ENCODE data around the gene CHRM5. TPM values are rescaled to one million over a fixed set of nuclear protein-coding genes. Genes with fewer than 3 reads are reported as not detected.

Gene CHRM5
- total and polyA plus RNA-seq, 2 of the 8 experiments (the other 6 are each of a cell fraction or from before 2014, with no cell fraction given): not detected

DNA sequence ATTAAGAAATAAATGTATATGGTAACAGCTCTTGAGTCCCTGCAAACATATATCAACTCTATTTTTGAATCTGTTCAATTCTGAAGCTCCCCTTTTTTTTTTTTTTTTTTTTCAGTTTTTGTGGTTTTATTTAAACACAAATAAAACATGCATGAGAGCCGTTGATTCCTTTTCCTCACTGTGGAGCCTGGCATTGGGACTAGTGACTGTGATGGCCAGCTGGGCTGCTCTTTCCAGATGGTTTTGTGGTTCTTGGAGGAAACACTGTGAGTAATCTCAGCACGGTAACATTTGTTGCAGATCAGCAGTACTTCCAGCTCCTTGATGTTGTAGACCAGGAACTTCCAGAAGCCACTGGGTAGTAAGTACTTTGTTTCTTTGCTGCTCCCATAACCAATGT, 117.4 kb downstream of the CHRM5 start (continued):
- TF ChIP-seq, protein P1, sequence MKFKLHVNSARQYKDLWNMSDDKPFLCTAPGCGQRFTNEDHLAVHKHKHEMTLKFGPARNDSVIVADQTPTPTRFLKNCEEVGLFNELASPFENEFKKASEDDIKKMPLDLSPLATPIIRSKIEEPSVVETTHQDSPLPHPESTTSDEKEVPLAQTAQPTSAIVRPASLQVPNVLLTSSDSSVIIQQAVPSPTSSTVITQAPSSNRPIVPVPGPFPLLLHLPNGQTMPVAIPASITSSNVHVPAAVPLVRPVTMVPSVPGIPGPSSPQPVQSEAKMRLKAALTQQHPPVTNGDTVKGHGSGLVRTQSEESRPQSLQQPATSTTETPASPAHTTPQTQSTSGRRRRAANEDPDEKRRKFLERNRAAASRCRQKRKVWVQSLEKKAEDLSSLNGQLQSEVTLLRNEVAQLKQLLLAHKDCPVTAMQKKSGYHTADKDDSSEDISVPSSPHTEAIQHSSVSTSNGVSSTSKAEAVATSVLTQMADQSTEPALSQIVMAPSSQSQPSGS (IDR thresholded peaks at IDR 0.05; ENCODE audit: low read length): no peak
- TF ChIP-seq SP4 (IDR thresholded peaks at IDR 0.05; ENCODE audit: low read length): no peak
- TF ChIP-seq BACH1 (IDR thresholded peaks at IDR 0.05; ENCODE audit: low read length): no peak
- TF ChIP-seq RFX5 (IDR thresholded peaks at IDR 0.05; ENCODE audit: borderline replicate concordance, low read depth, low read length): no peak
- no peak for TF ChIP-seq JUN (IDR thresholded peaks at IDR 0.05; ENCODE audit: low read depth, low read length)
- no peak for TF ChIP-seq SUZ12 (IDR thresholded peaks at IDR 0.05; ENCODE audit: low read length)
